ENCODE results near the gene BCAS4.

The BCAS4 gene

GRCh38 chr20:50855498-50856474 is 60.9 kb downstream of the BCAS4 start:
- DNase-seq (ENCODE audit: low read depth) = no peak

GRCh38 chr20:50856475-50857041 is 61.7 kb downstream of the BCAS4 start:
- no peak for DNase-seq (ENCODE audit: low read depth)

- DNase-seq (ENCODE audit: low read depth) = no peak
Measured at GRCh38 chr20:50857348-50857747, 62.5 kb downstream of the BCAS4 start.

DNA sequence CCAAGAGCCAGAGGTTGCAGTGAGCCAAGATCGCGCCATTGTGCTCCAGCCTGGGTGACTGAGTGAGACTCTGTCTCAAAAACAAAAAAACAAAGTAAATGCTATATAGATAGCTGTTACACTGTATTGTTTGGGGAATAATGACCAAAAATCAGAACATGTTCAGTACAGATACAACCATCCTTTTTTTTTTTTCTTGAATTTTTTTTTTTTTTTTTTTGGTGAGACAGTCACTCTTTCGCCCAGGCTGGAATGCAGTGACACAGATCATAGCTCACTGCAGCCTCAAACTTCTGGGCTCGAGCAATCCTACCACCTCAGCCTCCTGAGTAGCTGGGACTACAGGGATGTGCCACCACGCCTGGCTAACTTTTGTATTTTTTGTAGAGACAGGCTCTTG is 63.7 kb downstream of the BCAS4 start:
- no peak for DNase-seq (ENCODE audit: low read depth)

DNA sequence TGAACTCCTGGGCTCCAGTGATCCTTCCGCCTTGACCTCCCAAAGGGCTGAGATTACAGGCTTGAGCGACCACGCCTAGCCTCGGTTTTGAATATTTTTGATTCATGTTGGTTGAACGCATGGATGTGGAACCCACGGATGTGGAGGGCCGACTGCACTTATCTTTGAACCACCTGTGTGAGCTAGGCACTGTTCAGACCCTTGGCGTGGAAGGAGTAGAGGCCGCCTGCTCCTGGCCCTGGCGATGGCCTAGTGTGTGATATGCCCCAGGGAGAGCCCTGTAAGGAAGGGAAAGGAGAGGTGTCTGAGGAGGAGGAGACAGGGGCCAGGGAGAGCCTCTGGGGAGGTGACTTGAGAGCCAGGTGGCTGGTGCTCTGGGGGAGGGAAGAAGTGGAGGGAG is 64.3 kb downstream of the BCAS4 start:
- DNase-seq (ENCODE audit: low read depth) = no peak

GRCh38 chr20:50861012-50861411 is 66.2 kb downstream of the BCAS4 start:
- DNase-seq (ENCODE audit: low read depth) = no peak

- no peak for DNase-seq (ENCODE audit: low read depth)
Measured at GRCh38 chr20:50862546-50862945, 67.7 kb downstream of the BCAS4 start.

DNA sequence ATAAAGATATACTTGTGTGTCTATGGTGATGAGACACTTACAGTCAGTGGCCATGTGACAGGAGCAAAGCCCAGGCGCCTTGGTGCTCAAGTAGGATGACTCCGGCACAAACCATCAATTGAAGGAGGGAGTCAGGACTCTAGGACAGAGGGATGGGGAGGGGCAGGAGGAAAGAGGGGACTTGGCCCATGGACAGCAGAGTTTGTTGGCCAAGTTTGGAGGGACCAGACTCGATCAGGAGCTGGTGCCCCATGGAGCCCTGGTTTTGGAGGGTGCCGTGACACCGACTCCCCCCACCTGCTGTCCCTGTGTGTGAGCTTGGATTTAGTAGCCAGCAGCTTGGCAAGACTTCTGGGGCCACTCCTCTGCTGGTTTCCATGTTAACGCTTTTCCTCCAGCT is 70.3 kb downstream of the BCAS4 start:
- DNase-seq (ENCODE audit: low read depth) = no peak

GRCh38 chr20:50865591-50865990 is 70.7 kb downstream of the BCAS4 start:
- no peak for DNase-seq (ENCODE audit: low read depth)

GRCh38 chr20:50866036-50866685 is 71.3 kb downstream of the BCAS4 start:
- DNase-seq (ENCODE audit: low read depth) = no peak

- no peak for DNase-seq (ENCODE audit: low read depth)
Measured at GRCh38 chr20:50866831-50867230, 72.0 kb downstream of the BCAS4 start.

DNA sequence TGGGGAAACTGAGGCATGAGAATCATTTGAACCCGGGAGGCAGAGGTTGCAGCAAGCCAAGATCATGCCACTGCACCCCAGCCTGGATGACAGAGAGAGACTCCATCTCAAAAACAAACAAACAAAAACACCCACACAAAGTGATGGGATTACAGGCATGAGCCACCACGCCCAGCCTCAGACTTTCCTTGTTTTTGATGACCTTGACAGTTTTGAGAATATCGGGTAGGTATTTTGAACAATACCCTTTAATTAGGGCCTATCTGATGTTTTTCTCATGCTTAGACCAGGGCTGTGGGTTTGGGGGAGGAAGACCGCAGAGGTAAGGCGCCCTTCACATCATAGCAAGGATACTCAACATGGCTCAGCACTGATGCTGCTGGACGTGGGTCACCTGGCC is 72.9 kb downstream of the BCAS4 start:
- DNase-seq (ENCODE audit: low read depth) = no peak

DNA sequence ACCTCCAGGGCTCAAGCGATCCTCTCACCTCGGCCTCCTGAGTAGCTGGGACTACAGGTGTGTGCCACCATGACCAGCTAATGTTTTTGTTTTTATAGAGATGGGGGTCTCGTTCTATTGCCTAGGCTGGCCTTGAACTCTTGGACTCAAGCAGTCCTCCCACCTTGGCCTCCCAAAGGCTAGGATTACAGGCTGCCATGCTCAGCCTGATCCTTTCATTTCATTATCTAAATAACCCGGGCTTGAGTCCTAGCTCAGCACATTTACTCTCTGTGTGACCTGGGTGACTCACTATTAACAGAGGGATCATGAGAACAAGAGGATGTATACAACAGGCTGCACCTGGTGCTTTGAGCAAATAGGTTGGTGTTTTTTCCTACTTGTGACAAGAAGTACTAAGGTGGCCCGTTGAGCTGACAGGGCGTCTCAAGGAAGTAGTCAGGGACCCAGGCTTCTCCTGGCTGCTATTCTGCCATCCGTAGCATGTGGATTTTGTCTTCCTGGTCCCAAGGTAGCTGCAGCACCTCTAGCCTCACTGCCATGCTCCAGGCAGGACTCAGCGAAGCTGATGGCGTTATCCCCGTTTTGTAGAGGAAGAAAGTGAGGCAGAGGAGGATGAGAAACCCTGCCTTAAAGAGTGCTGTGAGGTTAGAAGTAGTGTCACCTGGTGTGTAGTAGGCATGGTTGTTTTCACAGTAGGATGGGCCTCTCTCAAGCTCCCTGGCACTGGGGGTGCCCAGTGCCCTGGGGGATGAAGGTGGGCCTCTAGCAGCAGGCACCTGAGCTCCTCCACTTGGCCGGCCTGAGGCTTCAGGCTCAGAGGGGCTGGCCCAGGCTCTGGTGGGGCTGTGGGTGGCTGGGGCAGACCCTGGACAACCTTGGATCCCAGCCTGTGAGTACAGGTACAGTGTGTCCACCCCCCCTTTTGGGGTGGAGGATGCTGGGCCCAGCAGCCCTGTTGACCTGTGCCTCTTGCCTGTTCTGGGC is 73.9 kb downstream of the BCAS4 start:
- no peak for DNase-seq (ENCODE audit: low read depth)

GRCh38 chr20:50870561-50871161 is 75.8 kb downstream of the BCAS4 start:
- no peak for DNase-seq (ENCODE audit: low read depth)

DNA sequence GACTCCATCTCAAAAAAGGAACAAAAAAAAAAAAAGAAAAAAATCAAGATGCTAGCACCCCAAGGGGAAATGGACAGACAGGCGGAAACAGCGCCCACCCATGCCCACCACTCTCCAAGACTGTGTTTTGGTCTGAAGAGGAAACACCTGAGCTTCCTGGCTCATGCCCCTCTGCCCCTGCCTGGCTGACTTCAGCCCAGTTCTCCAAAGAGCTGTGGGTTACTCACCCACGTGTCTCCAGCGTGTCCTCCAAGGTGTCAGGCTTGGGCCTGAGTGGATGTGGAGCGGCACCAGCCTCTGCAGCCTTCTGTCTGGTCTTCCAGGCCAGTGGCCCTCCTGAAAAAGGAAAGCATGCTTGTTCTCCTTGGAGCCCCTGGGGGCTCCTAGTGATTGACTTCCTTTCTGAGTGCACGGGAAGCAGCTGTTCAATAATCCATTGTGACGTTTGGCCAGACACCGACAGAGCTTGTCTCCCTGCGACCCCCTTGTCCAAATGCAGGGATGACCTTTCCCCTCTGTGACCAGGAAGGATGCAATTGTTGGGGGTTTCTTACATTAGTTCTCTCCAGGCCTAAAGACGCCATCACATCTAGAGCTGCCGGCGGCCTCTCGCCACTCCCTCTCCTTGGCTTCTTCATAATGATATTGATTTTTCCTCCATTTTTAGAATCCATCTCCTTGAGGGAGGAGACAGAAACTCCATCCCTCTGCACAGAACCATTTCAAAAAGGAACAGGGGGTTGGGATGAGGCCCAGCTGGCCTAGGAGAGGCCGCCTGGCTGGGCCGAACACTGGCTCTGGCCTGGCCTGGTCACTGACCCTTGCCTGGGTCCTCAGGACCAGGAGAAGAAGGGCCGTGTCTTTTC is 77.9 kb downstream of the BCAS4 start:
- DNase-seq (ENCODE audit: low read depth) = no peak

DNA sequence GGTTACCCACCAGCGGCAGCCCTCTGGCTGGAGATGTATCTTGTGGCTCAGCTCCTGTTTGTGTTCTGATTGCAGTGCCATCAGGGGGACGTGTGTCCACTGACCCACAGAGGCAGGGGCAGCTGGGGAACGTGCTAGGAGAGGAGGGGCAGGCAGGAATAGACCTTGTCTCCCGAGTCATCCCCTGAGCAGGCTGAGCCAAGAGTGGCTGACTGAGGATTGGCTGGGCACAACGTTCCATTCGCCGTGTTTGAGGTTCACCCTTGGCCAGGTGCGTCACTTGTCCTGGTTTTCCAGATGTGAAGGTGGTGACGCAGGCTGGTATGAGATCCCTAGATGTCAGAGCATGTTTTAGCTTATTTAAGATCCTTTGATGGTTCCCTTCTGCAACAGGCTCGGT is 78.7 kb downstream of the BCAS4 start:
- DNase-seq (ENCODE audit: low read depth) = no peak

DNA sequence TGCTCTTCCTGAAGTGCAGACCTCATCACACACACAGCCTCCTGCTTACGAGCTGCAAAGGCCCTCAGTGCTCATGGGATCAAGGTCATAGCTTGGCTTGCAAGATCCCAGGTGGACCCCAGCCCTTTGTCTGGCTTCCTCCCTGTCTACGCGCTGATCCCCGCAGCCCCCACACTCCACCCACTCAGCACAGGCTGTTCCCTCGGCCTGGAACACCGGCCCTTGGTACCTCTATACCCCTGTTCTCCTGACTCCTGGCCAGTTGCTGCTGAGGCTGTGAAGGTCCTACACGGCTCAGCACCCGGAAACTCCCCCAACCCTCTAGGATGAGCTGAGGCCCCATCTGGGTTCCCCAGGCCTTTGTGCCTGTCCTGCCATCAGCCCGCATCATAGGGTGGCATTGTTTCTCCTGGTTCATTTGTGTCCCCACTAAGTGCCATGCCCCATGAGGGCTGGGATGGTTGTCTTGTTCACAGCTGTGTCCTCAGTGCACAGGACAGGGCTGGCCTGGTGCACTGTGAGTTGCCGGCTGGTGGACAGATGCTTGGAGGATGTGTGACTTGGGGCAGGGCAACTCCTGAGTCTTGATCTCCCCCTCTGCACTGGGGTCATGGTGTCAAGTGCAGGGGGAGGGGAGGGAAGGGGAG is 79.4 kb downstream of the BCAS4 start:
- DNase-seq (ENCODE audit: low read depth) = no peak

- DNase-seq (ENCODE audit: low read depth) = no peak
Measured at GRCh38 chr20:50874758-50875665, 80.2 kb downstream of the BCAS4 start.
